Hematopoietic multipotent progenitor cell treated with erythropoietin and hydrocortisone succinate and interleukin-3 and kit ligand, for 15 days (in vitro differentiated cells): ENCODE measurements around the gene ADGRD1.

Experiments used
- DNase-seq: peaks from one replicate; pipeline ENCODE4 v3.0.0-alpha.2; 2015; ENCODE audit warnings: low spot score

The ADGRD1 gene

DNA sequence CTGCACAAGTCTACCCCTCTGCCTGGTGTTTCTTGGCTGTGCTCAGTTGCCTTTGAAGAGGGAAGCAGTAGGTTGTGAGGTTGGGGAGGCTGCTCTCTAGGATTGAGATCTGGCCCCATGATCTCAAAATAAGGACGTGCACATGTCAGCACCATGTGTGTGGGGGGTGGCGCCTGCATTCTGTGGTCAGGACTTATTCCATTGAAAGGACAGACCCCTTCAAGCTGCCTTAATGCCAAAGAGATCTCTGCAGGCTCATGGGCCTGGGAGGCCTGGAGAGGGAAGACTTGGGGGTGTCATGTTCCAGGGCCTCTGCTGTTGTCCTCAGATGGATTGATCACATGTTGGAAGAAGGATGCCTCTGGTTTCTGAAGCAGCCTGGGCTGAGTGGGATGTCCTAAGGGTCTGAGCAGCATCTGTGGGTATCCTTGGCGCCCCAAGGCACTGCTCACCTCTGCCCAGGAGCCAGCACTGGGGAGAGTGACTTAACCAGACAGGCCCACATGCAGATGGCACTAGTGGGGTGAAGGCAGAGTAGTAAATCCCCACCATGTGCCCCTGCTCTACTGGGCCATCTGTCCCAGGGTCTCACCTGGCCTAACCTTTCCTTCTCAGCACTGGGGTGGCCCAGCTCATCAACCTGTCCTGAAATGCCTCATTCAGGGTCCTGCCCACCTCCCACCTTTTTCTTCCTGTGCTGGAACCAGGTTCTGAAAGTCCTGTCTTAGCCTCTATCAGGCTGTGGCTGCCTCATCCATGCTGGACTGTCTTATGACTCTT is 118.9 kb downstream of the ADGRD1 start:
- no peak for DNase-seq

DNA sequence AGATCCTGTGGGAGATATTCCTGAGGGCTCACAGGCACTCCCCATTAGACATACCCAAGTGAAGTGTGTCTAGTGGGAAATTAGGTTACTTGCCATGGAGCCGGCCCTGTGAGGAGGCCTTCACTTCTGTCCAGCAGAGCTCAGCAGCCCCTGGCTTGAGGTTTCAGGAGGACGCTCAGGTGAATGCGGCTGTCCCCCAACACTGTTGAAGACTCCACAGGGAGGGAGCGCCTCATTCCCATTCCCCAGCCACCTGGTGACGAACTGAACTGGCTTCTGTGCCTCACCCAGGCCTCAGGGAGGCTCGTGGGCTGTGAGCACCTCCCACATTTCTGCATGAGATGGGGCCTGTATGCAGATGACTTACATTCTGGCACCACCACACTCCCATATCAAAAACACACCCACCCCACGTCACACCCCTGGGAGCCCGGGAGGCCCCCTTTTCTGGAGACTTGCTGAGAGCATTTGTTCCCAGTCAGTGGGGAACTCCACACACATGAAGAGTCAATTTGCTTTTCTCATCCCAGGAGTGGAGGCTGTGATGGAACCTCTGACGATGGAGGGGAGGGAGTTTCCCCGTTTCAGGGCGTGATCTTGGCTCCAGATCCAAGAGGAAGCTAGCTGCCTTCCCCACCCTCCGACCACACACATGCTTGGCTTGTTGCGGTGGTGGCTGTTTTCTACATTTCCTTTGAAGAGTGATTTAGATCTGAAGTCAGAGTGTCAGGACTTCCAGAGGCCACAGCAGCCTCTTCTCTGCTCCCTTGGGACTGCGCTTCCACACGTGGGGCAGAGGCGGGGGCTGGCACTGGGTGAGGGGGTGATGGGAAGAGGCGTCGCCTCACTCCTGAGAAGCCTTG is 120.7 kb downstream of the ADGRD1 start:
- no peak for DNase-seq

DNA sequence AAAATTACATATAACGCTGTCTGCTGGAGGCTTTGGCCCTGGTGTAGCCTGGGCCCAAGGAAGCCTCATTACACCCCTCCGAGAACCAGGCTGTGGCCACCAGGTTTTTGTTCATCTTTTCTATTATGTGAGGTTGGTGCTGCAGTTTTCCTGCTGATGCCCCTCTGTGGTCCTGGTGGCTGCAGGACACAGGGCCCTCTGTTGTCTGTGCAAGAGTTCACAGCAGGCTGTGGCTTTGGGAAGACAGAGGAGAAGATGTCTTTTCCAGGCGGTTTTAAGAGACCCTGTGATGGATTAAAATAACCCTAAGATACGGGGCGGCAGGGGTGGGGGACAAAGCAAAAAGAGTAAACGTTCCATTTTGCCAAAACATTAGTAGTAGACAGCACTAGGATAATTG is 121.5 kb downstream of the ADGRD1 start:
- no peak for DNase-seq

DNA sequence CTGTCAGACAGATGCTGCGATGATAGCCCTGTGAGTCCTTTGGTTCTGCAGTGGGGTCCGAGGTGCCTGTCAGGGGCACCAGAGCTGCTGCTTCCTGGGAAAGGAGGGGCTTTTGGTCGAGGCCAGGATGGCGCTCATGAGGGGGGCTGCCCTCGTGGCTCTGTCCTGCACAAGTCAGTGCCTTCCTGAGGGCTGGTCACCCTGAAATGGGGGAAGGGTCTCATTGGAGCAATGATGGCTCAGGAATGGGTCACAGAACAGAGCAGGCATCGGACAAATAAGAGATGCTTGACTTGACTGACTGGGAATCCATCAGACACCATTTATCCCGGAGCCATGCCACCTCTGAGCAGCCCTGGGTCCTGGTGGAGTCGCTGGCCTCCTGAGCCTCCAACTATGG is 121.9 kb downstream of the ADGRD1 start:
- DNase-seq = no peak

DNA sequence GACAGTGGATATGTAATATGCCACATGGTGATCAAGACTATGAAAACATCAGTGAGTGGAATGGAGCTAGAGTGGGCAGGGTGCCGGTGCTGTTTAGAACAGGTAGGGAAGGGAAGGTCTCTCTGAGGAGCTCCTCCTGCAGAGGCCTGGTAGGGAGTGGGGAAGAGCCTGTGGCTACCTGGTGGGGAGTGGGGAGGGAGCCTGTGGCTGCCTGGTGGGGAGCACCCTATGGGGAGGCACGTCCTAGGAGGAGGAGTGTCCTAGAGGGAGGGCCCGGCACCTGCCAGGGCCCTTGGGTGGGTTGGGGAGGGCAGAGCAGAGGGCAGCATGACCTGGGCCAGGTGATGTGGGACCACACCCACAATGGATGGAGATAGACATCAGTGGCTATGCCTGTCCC is 122.6 kb downstream of the ADGRD1 start:
- DNase-seq = no peak

DNA sequence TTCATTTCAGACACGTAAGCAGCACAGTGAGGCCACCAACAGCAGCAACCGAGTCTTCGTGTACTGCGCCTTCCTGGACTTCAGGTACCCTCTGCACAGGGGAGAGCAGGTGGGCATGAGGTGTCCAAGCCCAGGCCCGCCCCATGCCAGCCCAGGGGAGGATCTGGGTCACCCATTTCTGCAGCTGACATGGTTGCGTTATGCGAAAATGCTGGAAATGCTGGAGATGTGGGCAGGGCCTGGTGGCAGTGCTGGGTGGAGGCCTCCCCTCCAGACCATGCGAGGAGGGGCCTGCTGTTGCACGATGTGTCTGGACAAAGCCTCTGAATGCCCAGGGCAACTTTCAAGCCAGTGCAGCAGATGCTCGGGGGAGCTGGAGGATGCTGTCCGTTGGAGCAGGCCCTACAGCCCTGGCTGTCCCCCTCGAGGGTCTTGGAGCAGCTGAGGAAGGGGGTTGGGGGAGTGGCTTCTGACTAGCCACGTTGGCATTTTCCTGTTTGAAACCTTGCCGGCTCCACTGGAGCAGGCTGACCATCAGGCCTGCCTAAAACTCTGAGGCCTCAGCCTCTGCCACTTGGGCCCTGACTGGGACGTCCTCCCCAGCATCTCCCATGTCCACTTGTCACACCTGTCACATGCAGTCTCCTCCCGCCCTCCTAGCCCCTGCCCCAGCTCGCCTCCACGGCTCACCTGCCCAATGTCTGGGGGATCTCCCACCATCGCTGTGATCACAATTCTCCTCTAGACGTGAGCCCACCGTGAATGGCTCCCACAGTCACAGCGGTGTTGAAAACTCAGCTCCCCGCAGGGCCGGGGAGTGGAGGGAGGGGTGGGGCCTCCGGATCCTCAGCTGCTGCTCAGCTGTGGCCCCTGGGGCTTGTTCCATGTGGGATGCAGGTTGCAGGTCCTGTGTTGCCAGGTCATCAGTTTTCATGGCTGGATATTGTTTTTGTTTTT is 123.4 kb downstream of the ADGRD1 start:
- no peak for DNase-seq

DNA sequence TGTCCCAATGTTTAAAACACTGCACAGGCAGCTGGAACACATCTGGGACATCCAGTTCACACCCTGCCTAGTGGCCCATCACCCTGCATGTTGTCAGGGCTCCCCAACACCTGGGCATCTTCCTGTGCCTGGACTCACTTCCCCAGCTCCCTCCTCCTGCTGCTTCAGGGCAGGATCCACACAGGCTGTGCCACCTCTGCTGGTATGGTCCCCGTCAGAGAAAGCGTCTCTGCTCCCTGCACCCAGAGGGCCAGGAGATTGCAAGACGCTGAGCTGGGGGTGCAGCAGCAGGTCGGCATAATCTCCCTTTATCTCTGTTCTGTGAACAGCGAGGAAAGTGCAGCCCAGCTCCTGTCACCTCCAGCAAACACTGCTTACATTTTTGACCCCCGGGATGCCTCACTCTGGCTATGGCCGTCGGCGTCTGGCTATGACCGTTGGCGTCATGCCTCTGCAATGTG is 124.3 kb downstream of the ADGRD1 start:
- no peak for DNase-seq

DNA sequence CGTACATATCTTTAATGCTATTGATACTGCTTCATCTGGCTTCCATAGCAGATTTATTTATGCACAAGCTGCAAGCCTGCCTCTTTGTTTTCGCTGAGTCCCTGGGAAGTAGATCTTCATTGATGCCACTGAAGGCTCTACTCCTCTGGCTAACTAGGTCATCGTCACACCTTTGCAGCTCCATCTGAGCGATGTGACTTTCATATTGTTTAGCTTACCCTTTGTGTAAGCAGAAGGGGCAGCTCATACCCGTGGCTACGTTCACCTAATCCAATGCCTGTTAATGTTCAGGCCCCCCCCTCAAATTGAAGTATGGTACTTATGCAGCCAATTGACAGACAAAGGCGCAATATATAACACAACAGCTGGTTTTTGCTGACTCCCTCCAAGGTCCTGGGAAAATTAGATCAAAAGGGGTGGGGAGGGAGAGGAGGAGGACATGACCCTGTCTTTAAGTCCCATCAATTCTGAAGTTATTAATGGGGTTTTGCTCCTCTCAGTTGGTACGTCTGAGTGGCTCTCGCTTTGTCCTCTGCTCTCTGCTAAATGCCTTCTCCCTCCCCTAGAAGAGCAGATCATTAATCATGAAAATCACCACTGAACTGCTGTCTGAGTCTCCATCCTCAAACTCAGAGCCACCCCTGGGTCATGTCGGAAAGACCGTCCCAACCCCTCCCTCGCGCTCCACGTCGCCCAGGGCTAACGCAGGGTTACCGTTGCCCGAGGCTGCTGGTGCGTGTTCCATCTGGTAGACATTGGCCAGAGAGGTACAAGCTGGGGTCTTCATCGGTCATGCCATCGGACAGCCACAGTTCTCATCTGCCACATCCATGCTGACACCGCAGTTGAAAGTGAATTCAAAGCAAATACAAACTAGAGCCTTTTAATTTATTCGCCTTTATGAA is 128.8 kb downstream of the ADGRD1 start:
- no peak for DNase-seq

DNA sequence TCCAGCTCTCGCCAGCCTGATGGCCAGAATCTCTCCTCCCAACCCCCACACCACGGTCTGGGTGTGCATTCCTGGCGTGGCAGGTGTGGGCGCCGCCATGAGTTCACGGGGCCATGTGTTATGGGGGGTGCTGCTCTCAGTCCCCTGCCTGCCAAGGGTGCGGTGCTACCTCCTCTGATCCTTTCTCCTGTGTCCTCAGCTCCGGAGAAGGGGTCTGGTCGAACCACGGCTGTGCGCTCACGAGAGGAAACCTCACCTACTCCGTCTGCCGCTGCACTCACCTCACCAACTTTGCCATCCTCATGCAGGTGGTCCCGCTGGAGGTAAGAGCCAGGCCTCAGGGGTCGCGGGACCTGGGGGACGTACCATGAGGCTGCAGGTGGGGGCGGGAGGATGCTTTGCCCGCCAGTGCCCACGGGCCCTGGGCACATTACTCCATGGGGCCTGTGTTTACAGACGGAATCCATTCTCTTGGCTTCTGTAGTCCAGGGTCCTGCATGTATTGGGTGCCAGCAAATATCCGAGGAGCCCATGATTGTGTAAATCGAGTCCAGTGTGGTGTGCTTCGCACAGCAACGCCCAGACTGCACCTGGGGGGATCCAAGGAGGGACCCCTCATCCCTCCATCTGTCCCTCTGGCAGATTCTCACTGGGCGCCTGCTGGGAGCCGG is 130.8 kb downstream of the ADGRD1 start:
- no peak for DNase-seq

DNA sequence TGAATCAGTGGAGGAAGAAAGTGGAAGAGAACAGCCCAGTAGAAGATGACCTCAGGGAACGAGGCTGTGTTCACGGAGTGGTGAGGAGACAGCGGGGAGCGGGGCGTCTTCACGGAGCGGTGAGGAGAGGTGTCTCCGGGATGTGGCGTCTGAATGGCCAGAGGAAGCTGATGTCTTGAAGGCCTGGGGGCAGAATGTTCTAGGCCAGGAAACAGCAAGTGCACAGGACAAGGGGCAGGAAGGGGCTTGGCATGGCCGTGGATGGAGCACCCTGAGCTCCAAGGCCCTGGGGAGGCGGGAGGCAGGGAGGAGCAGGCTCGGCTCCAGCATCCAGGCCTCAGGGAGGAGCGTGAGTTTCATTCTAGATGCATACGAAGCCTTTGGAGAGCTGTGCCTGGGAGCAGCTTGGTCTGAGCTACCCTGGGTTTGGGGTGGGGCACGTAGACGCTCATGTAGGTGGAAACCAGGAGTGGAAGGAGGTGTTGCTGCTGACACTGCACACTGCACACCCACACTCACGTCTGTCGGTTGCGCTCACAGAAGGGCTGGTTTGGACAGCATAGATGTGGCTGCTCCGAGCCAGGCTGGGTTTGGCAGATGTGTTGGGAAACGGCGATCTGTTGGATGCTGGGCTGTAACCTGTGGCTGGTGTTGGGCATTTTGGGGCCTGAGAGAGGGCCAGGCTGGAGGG is 131.6 kb downstream of the ADGRD1 start:
- DNase-seq = no peak

DNA sequence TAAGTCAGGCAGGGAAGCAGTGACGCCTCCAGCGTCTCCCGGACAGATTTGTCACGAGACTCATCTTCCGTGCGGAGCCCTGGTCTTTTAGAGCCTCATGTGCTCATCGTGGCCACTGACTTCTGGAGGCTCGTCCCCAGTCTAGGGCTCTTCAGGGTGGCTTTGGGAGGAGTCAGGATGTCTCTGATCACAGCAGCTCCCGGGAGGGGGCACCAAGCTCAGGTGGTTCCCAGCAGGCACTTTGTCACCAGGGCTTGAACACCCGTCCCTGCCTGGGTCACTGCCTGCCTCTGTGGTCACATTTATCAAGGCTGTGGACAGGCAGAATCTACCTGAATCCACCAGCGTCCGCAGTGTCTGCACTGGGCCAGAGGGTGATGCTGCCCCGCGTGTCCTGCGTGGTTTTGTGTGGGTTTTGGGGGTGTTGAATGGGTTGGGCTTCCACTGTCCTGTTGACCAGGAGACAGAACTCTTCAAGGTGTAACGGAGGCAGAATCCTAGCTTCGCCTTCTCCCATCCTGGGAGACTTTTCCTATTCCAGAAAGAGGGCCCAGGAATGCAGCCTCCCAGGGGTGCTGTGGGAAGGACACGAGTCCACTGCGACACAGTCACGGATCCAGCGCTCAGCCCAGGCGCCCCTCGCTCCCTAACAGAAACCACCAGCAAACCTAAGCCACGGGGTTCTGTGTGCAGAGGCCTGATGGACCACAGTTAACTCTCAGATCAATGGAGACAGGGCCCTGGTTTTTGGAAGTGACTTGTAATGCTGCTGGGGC is 132.3 kb downstream of the ADGRD1 start:
- DNase-seq = no peak

DNA sequence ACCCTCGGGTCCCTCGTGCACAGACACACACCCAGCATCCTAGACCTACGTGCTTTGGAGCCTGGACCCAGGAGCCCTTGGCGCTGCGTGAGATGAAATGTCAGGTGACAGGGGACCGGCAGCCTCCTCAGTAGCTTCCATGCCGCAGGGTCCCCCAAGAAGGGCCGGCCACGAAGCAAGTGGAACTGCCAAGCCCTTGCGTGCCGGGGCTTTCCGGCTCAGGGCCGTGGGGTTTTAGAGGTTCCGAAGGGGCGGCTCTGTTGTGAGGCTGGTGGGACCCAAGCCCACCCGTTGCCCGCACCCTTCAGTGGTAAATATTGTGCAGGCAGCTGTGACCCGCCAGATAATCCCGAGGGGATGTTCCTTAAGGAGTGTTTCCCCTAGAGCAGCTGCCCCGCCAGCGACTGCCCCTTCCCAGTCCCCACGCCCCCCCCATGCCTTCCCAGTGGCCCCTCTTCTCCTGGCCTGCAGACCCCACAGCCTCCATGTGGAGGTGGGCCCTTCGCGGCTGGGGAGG is 133.7 kb downstream of the ADGRD1 start:
- no peak for DNase-seq

DNA sequence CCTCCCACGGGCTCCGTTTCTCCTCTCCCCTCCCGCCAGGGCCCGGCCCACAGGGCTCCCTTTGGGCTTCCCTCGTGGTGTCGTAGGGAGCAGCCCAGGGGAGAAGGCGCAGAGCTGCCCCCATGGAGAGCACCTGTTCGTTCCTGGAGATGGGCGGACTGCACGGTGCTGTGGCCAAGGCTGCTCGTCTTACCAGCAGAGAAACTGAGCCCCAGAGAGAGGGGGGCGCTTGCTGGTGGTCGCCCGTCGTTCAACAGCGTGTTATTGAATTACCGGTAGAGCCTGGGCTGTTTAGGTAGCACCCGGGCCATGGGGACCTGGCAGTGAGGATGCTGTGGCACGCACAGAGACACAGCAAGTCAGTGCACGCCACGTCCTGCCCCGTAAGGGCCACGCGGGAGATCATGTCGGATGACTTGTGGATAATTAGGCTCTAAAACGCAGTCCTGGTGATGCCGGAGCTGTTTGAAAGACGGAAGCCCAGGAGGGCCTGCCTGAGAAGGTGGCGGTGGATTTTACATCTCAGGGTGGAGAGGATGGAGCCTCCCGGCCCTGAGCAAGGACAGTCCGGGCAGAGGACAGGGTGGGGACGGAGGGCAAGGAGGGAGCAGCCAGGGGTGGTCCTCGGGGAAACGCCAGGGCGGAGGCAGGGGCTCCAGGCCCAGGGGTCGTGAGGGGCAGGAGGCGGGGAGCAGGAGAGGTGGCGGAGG is 134.4 kb downstream of the ADGRD1 start:
- DNase-seq = no peak

DNA sequence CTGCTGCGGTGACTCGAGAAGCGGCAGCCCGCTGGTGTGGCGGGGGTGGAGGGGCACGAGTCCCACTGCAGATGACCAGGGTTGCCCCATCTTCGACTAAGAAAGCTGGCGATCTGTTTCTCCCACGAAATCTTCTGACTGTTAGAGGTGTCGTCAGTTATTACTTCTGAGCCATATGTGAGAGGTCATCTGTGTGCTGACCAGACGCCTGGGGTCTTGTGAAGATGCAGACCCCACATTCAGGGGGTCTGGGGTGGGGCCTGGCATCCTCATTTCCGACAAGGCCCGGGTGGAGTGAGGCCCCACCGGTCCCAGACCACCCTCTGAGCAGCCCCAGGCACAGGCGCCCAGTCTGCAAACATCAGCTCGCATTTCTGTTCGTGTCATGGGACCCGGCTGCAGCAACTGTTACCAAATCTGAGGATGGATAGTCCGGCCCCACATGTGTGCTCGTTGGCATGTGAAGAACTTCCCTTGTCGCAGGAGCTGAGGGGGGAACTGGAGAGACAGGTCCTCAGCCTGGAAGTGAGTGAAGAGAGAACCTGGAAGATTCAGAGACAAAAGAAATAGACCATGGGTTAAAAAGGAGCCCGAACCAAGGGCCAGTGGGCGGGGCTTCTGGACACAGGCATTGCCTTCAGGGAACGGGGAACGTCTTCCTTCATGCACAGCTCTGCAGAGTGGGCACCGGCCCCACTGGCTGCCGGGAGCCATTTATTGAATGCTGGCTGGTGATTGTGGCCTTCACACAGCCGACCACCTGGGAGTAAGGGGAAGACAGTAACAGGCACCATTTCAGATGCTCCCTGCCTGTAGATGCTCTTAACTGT is 135.2 kb downstream of the ADGRD1 start:
- no peak for DNase-seq

DNA sequence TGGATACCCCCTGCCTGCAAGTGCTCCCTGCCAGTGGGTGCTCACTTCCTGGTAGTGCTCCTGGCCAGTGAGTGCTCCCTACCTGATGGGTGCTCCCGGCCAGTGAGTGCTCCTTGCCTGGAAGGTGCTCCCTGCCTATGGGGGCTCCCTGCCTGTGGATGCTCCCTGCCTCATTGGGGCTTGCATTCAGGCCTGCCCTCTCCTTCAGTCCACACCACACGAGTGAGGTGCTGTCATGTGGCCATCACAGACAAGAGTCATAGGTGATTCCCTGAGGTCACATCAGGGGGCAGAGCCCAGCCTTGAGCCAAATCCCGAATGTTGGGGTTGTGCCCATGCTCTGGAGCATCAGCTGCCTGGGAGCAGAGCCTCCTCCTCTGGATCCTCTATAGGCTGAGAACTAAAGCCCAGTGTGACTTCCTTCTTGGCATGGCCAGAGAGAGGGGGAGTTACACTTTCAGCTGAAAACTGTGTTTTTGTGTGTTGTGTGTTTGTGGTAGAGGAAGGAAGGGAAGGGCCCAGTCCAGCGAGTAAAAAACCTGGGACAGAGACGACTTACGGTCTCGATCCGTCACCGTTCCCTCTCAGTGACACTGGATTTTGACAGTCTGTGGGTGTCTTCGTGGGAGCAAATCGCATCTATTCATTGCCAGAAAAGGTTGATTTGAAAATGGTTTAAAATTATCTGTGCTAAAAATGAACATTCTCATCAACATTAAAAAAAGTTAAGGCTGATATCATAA is 136.0 kb downstream of the ADGRD1 start:
- no peak for DNase-seq
